SU-DHL-6 (cell line): ENCODE results near the gene STRADA.

Source experiments
- H2AFZ ChIP-seq: fragments of 200-600 bp; sonication (generic); 2 replicates; pipeline ENCODE4 v1.6.1; 2014; ENCODE audit warnings: low read depth, mild to moderate bottlenecking, moderate library complexity, mixed read lengths, antibody characterized with exemption, low read length; ENCODE audit not compliant: severe bottlenecking
- H3F3A ChIP-seq: fragments of 200-600 bp; shearing (Covaris generic); 2 replicates; pipeline ENCODE4 v1.6.0; 2016; ENCODE audit warnings: antibody characterized with exemption, mild to moderate bottlenecking; ENCODE audit not compliant: insufficient read depth
- H3K27ac ChIP-seq: fragments of 200-600 bp; sonication (generic); 2 replicates; pipeline ENCODE4 v1.5.1; 2016; ENCODE audit warnings: low read depth, mild to moderate bottlenecking, low read length, moderate library complexity, mixed read lengths
- H3K27me3 ChIP-seq: fragments of 200-600 bp; sonication (generic), shearing (Covaris generic); 2 replicates; pipeline ENCODE4 v1.6.0; 2014; ENCODE audit warnings: mild to moderate bottlenecking, low read length
- H3K36me3 ChIP-seq: fragments of 200-600 bp; sonication (generic); 2 replicates; pipeline ENCODE4 v1.6.1; 2014; ENCODE audit warnings: mild to moderate bottlenecking, low read length, mixed read lengths
- H3K4me2 ChIP-seq: fragments of 300-600, 200-600 bp; shearing (Covaris generic), sonication (generic); 2 replicates; pipeline ENCODE4 v1.6.0; 2014; ENCODE audit warnings: low read length, low read depth, mild to moderate bottlenecking; ENCODE audit not compliant: poor library complexity, severe bottlenecking
- H3K4me3 ChIP-seq: fragments of 200-600 bp; sonication (generic); 2 replicates; pipeline ENCODE4 v1.5.1; 2014; ENCODE audit warnings: antibody characterized with exemption, low read length, mild to moderate bottlenecking, mixed read lengths; ENCODE audit not compliant: insufficient read depth, poor library complexity, severe bottlenecking
- H3K79me2 ChIP-seq: fragments of 200-600 bp; sonication (generic); 2 replicates; pipeline ENCODE4 v1.6.1; 2014; ENCODE audit warnings: mild to moderate bottlenecking, low read length, moderate library complexity; ENCODE audit not compliant: insufficient read depth
- H3K9ac ChIP-seq: fragments of 200-600 bp; sonication (generic); 2 replicates; pipeline ENCODE4 v1.7.0; 2014; ENCODE audit warnings: mild to moderate bottlenecking, low read length
- H3K9me2 ChIP-seq: fragments of 200-600 bp; sonication (generic); replicated peaks from 2 replicates; pipeline ENCODE4 v1.6.1; 2014; ENCODE audit warnings: low read length; ENCODE audit not compliant: insufficient read depth
- H3K9me3 ChIP-seq: fragments of 200-600 bp; sonication (generic); 2 replicates; pipeline ENCODE4 v1.6.1; 2014; ENCODE audit warnings: low read length, mixed read lengths; ENCODE audit not compliant: insufficient read depth
- H4K20me1 ChIP-seq: fragments of 200-600 bp; sonication (generic); 2 replicates; pipeline ENCODE4 v1.6.1; 2014; ENCODE audit warnings: low read depth, mild to moderate bottlenecking, antibody characterized with exemption, low read length, moderate library complexity, mixed read lengths
- CTCF ChIP-seq: fragments of 200-600 bp; sonication (generic); IDR thresholded peaks from one replicate; pipeline ENCODE4 v1.5.1; 2017; ENCODE audit warnings: antibody characterized with exemption, mild to moderate bottlenecking, low read length, moderate library complexity; ENCODE audit not compliant: insufficient read depth, poor library complexity, severe bottlenecking
- EZH2phosphoT487 ChIP-seq: fragments of 200-600 bp; sonication (generic), shearing (Covaris generic); conservative IDR thresholded peaks from 2 replicates; pipeline ENCODE4 v1.6.1; 2018; ENCODE audit warnings: mild to moderate bottlenecking, antibody characterized with exemption, low read length, moderate library complexity, mixed read lengths

Gene STRADA

GRCh38 chr17:63752707-63753106 lies 11.1 kb upstream of the STRADA start:
- H3K27me3 ChIP-seq = no peaks in the 10 kb centered on the region
- H3K4me3 ChIP-seq = no peak overlapping the region
- H3K9me2 ChIP-seq = no peaks in the 10 kb centered on the region
- H3K36me3 ChIP-seq = peaks cover 44% of the 10 kb centered on the region
- no peak overlapping the region for H3K27ac ChIP-seq
- H4K20me1 ChIP-seq = no peaks in the 10 kb centered on the region
- no peak for TF ChIP-seq CTCF
- TF ChIP-seq EZH2phosphoT487 = no peak
- no peak overlapping the region for H3K4me2 ChIP-seq
- no peaks in the 10 kb centered on the region; the same call in 1 of the 2 replicates for H3K79me2 ChIP-seq
- H3F3A ChIP-seq = no peaks in the 10 kb centered on the region; the same call in 1 of the 2 replicates
- no peaks in the 10 kb centered on the region for H3K9me3 ChIP-seq
- H3K9ac ChIP-seq = no peak overlapping the region
- no peak overlapping the region for H2AFZ ChIP-seq

- no peaks in the 10 kb centered on the region for H3K9me2 ChIP-seq
- TF ChIP-seq EZH2phosphoT487 (no peak), CTCF (no peak)
- no peak overlapping the region for H3K4me3 ChIP-seq
- H3K27me3 ChIP-seq = no peaks in the 10 kb centered on the region
- H2AFZ ChIP-seq = no peak overlapping the region
- peaks cover 9% of the 10 kb centered on the region for H3F3A ChIP-seq
- H3K27ac ChIP-seq = no peak overlapping the region
- no peaks in the 10 kb centered on the region for H4K20me1 ChIP-seq
- H3K9ac ChIP-seq = no peak overlapping the region
- H3K36me3 ChIP-seq = peaks cover 52% of the 10 kb centered on the region
- no peak overlapping the region for H3K4me2 ChIP-seq
- no peaks in the 10 kb centered on the region; the same call in 1 of the 2 replicates for H3K79me2 ChIP-seq
- H3K9me3 ChIP-seq = no peaks in the 10 kb centered on the region
Observed at GRCh38 chr17:63751806-63752205, 10.2 kb upstream of the STRADA start.

GRCh38 chr17:63741143-63741407 lies 524 bp downstream of the STRADA start:
- H3K27me3 ChIP-seq = no peaks in the 10 kb centered on the region
- H3K36me3 ChIP-seq = peaks cover 7% of the 10 kb centered on the region; the same call in 1 of the 2 replicates
- H4K20me1 ChIP-seq = no peaks in the 10 kb centered on the region
- no peak for TF ChIP-seq CTCF
- TF ChIP-seq EZH2phosphoT487 = no peak
- peak overlapping the region; percentile 93 for H3K4me2 ChIP-seq
- H3F3A ChIP-seq = peaks cover 35% of the 10 kb centered on the region
- peak overlapping the region; percentile 96 for H3K9ac ChIP-seq
- H3K79me2 ChIP-seq = peaks cover 26% of the 10 kb centered on the region
- no peaks in the 10 kb centered on the region for H3K9me3 ChIP-seq
- peak overlapping the region; percentile 95 for H3K4me3 ChIP-seq
- H3K9me2 ChIP-seq = no peaks in the 10 kb centered on the region
- peak overlapping the region; percentile 72 for H3K27ac ChIP-seq
- H2AFZ ChIP-seq = peak overlapping the region; percentile 69
